AG04450 (cell line): Measurements from ENCODE around the gene SESN3. TPM values are rescaled to one million over a fixed set of nuclear protein-coding genes. Genes with fewer than 3 reads are reported as not detected.
"Not testable (repeated sequence)": the region's sequence is repeated elsewhere in the genome, so short reads cannot be mapped to it uniquely, and the experiment has no call there.

Experiments used
- CTCF ChIA-PET: fragments of 300-600, 350-600 bp; formaldehyde crosslinking; extraction: SDS; loops from one replicate; lab custom pipeline; 2022; ENCODE audit warnings: antibody characterized with exemption, inconsistent platforms; lab: Charles Lee
- POLR2A ChIA-PET: fragments of 350-600 bp; formaldehyde crosslinking; extraction: SDS; loops from one replicate; lab custom pipeline; 2021; ENCODE audit warnings: antibody characterized with exemption, inconsistent platforms; lab: Yijun Ruan, JAX
- DNase-seq: peaks from one replicate; pipeline ENCODE4 v3.0.0-alpha.2; 2011; ENCODE audit warnings: low read depth, low spot score
- H3K27ac ChIP-seq: one replicate; pipeline ENCODE4 v1.5.1; 2012; ENCODE audit warnings: low read depth, low read length, control low read depth
- H3K27me3 ChIP-seq: one replicate; pipeline ENCODE4 v1.6.0; 2012; ENCODE audit warnings: low read length; ENCODE audit not compliant: control insufficient read depth, insufficient read depth
- H3K4me3 ChIP-seq: 2 replicates; pipeline ENCODE4 v1.5.1; 2011; ENCODE audit warnings: mild to moderate bottlenecking, low read depth, low read length, control low read depth
- H3K9me3 ChIP-seq: 2 replicates; pipeline ENCODE4 v1.5.1; 2012; ENCODE audit warnings: low read length; ENCODE audit not compliant: control insufficient read depth, insufficient read depth
- polyA plus RNA-seq: library from polyadenylated mRNA; depleted of rRNA; stranded (reverse); fragments of >200 nt; gene quantifications from 2 replicates; pipeline ENCODE4 v1.2.3, GENCODE V29; 2011
- TF ChIP-seq, protein P1 (sequence below): IDR thresholded peaks from 2 replicates; pipeline ENCODE4 v1.5.1; 2011; ENCODE audit warnings: low read depth, low read length, control low read depth, inconsistent platforms

The SESN3 gene
- polyA plus RNA-seq, 1 experiment = 4.2 TPM

GRCh38 chr11:95140397-95141033 is 90.5 kb downstream of the SESN3 start:
- Histone ChIP-seq H3K4me3 (no peak overlapping the region), H3K27ac (no peak overlapping the region), H3K27me3 (peaks cover 5% of the 10 kb centered on the region), H3K9me3 (no peaks in the 10 kb centered on the region)
- CTCF ChIA-PET = interaction anchor here (0.7 to 1.4 kb wide), 3 partner anchors 71 to 624 kb away, joined by 3 to 7 read pairs (median 4); no protein-coding TSS in a partner anchor
- POLR2A ChIA-PET = interaction anchor here (0.7 kb wide), 1 partner anchor 26 kb away, joined by 3 read pairs; no protein-coding TSS in a partner anchor
- no peak for DNase-seq
- TF ChIP-seq, protein P1, sequence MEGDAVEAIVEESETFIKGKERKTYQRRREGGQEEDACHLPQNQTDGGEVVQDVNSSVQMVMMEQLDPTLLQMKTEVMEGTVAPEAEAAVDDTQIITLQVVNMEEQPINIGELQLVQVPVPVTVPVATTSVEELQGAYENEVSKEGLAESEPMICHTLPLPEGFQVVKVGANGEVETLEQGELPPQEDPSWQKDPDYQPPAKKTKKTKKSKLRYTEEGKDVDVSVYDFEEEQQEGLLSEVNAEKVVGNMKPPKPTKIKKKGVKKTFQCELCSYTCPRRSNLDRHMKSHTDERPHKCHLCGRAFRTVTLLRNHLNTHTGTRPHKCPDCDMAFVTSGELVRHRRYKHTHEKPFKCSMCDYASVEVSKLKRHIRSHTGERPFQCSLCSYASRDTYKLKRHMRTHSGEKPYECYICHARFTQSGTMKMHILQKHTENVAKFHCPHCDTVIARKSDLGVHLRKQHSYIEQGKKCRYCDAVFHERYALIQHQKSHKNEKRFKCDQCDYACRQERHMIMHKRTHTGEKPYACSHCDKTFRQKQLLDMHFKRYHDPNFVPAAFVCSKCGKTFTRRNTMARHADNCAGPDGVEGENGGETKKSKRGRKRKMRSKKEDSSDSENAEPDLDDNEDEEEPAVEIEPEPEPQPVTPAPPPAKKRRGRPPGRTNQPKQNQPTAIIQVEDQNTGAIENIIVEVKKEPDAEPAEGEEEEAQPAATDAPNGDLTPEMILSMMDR = no peak

DNA sequence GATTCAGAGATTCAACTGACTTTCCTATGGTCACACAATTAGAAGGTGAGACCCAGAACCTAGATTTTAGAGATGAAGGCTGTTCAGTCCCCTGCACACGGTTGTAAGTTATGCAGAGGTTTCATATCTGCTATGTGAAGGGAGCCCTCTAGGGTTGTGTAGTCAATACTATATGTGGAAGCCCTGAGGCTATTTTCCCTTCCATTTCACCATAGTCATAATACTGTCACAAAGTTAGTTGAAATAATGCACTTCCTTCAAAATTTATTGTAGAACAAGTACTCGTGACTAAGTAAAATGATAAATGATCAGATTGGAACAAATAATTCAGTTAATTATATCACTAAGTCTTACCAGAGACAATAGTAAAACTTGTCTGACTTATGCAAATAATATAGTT is 92.6 kb downstream of the SESN3 start:
- no peak for DNase-seq
- POLR2A ChIA-PET = no interaction called here
- H3K9me3 ChIP-seq = no peaks in the 10 kb centered on the region

GRCh38 chr11:95137299-95137698 is 93.7 kb downstream of the SESN3 start:
- Histone ChIP-seq H3K27me3 (peaks cover 5% of the 10 kb centered on the region), H3K27ac (no peak overlapping the region), H3K4me3 (no peak overlapping the region), H3K9me3 (no peaks in the 10 kb centered on the region)
- DNase-seq = no peak
- TF ChIP-seq, protein P1 = no peak
- CTCF ChIA-PET = interaction anchor here (0.9 to 1.8 kb wide), 5 partner anchors 68 to 1289 kb away, joined by 3 to 13 read pairs (median 3); partner anchors contain the start of gene SRSF8
- POLR2A ChIA-PET = no interaction called here

More for the DNA sequence above, 92.6 kb downstream of the SESN3 start:
- no peak overlapping the region for H3K27ac ChIP-seq
- CTCF ChIA-PET = interaction anchor here (0.6 to 1.0 kb wide), 2 partner anchors 13 to 626 kb away, joined by 3 to 4 read pairs; no protein-coding TSS in a partner anchor
- H3K4me3 ChIP-seq = no peak overlapping the region
- TF ChIP-seq, protein P1 = peak; percentile 31
- H3K27me3 ChIP-seq = peaks cover 5% of the 10 kb centered on the region

GRCh38 chr11:95136747-95137146 is 94.3 kb downstream of the SESN3 start:
- H3K9me3 ChIP-seq, H3K4me3 ChIP-seq, H3K27ac ChIP-seq, DNase-seq, H3K27me3 ChIP-seq, POLR2A ChIA-PET: not testable (repeated sequence)
- CTCF ChIA-PET = interaction anchor here (0.9 to 1.8 kb wide), 5 partner anchors 67 to 1289 kb away, joined by 3 to 13 read pairs (median 3); partner anchors contain the start of gene SRSF8

DNA sequence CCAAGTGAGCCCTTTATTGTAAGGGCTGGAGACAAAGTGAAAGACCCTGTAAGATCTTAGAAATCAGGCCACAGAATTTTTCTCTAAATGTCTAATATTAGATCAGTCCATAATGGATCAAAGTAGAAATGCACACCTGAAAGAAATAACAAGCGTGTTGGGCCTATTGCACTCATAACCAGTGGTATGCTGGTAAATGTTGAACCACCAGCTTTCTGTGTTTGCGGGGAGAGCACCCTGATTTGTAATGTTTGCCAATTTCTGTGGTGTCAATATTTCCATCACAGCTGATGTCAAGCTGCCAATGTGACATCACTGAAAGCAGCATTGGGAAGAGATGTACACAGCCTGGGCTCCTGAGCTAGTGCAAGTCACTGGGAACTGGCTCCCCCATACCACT is 95.1 kb downstream of the SESN3 start:
- POLR2A ChIA-PET = no interaction called here
- Histone ChIP-seq H3K27me3 (peaks cover 5% of the 10 kb centered on the region), H3K9me3 (no peaks in the 10 kb centered on the region), H3K4me3 (no peak overlapping the region), H3K27ac (no peak overlapping the region)
- CTCF ChIA-PET = interaction anchor here (0.6 to 1.8 kb wide), 3 partner anchors 67 to 1970 kb away, joined by 3 to 13 read pairs (median 4); no protein-coding TSS in a partner anchor
- TF ChIP-seq, protein P1 = no peak
- DNase-seq = no peak
